GM23248 (cell line): ENCODE measurements around the gene ATG16L2. TPM values are rescaled to one million over a fixed set of nuclear protein-coding genes. Genes with fewer than 3 reads are reported as not detected.

ENCODE experiments used
- DNase-seq: peaks from one replicate; pipeline ENCODE4 v3.0.0-alpha.2; 2015
- H2AFZ ChIP-seq: fragments of 200-600 bp; sonication (generic); 2 replicates; pipeline ENCODE4 v1.6.1; 2016; ENCODE audit warnings: antibody characterized with exemption
- H3F3A ChIP-seq: fragments of 200-600 bp; sonication (generic); 2 replicates; pipeline ENCODE4 v1.6.1; 2016; ENCODE audit warnings: mild to moderate bottlenecking, antibody characterized with exemption, mixed run types; ENCODE audit not compliant: insufficient read depth
- H3K27ac ChIP-seq: fragments of 200-600 bp; sonication (generic); 2 replicates; pipeline ENCODE4 v1.5.1; 2016; ENCODE audit warnings: mild to moderate bottlenecking
- H3K27me3 ChIP-seq: fragments of 200-600 bp; sonication (generic); replicated peaks from 2 replicates; pipeline ENCODE4 v1.6.1; 2016; ENCODE audit warnings: mild to moderate bottlenecking; ENCODE audit not compliant: insufficient read depth
- H3K36me3 ChIP-seq: fragments of 200-600 bp; sonication (generic); 2 replicates; pipeline ENCODE4 v1.6.1; 2016; ENCODE audit warnings: low read depth, mild to moderate bottlenecking
- H3K4me1 ChIP-seq: fragments of 200-600 bp; sonication (generic); 2 replicates; pipeline ENCODE4 v1.6.1; 2016; ENCODE audit warnings: mild to moderate bottlenecking; ENCODE audit not compliant: insufficient read depth
- H3K4me2 ChIP-seq: fragments of 200-600 bp; sonication (generic); one replicate; pipeline ENCODE4 v1.6.1; 2016; ENCODE audit warnings: mild to moderate bottlenecking; ENCODE audit not compliant: unreplicated experiment
- H3K4me3 ChIP-seq: fragments of 200-600 bp; sonication (generic); 2 replicates; pipeline ENCODE4 v1.5.1; 2016; ENCODE audit warnings: mild to moderate bottlenecking
- H3K79me2 ChIP-seq: fragments of 200-600 bp; sonication (generic); 2 replicates; pipeline ENCODE4 v1.6.1; 2016; ENCODE audit warnings: mild to moderate bottlenecking; ENCODE audit not compliant: insufficient read depth
- H3K9ac ChIP-seq: fragments of 200-600 bp; sonication (generic); 2 replicates; pipeline ENCODE4 v1.6.1; 2016; ENCODE audit warnings: mild to moderate bottlenecking
- H3K9me2 ChIP-seq: fragments of 200-600 bp; sonication (generic); 2 replicates; pipeline ENCODE4 v1.6.1; 2016; ENCODE audit warnings: mixed run types, mild to moderate bottlenecking, moderate library complexity; ENCODE audit not compliant: insufficient read depth
- H3K9me3 ChIP-seq: fragments of 200-600 bp; sonication (generic); one replicate; pipeline ENCODE4 v1.6.1; 2017; ENCODE audit warnings: low read depth
- H4K20me1 ChIP-seq: fragments of 200-600 bp; sonication (generic); 2 replicates; pipeline ENCODE4 v1.6.0; 2016; ENCODE audit not compliant: insufficient read depth
- EZH2 ChIP-seq: fragments of 200-600 bp; sonication (generic); IDR thresholded peaks from 2 replicates; pipeline ENCODE4 v1.6.1; 2018; ENCODE audit warnings: antibody characterized with exemption, mild to moderate bottlenecking; ENCODE audit not compliant: insufficient read depth, poor library complexity, severe bottlenecking
- EZH2phosphoT487 ChIP-seq: fragments of 200-600 bp; sonication (generic); IDR thresholded peaks from 2 replicates; pipeline ENCODE4 v1.6.1; 2018; ENCODE audit warnings: antibody characterized with exemption, moderate library complexity, mild to moderate bottlenecking, low read depth; ENCODE audit not compliant: insufficient read depth
- WGBS, 2 experiments: methylation state at CpG; one replicate each; pipeline ENCODE4 v1.1.6; 2015 to 2017; ENCODE audit warnings: low lambda C conversion rate in 2 of 2, low coverage in 1 of 2; ENCODE audit errors: missing lambda C conversion rate in 2 of 2; 5-methylcytosine and 5-hydroxymethylcytosine counted together
- in situ Hi-C: fragments of 300-500 bp; cut with MboI; formaldehyde crosslinking; loops from 2 replicates; pipeline ENCODE4 v1.15.0; 2020
- polyA plus RNA-seq: library from polyadenylated mRNA; unstranded; fragments of >200 nt; fragmentation: Nextera tagmentation; extraction: Ambion mirVana; gene quantifications from 2 replicates; pipeline ENCODE4 v1.2.1, GENCODE V29; 2016
- total RNA-seq: library from RNA; depleted of rRNA; stranded (reverse); fragments of >200 nt; shearing (Covaris generic); gene quantifications from 2 replicates; pipeline ENCODE4 v1.2.3, GENCODE V29; 2014

Gene ATG16L2
- total and polyA plus RNA-seq, 2 experiments from 2014 or later, result 12.3 to 14.3 TPM

GRCh38 chr11:72767203-72768062, 46.8 kb upstream of the ATG16L2 start:
- no peaks in the 10 kb centered on the region for H3K27me3 ChIP-seq
- in situ Hi-C loops, result no loop called here
- H3K9me3 ChIP-seq, result no peaks in the 10 kb centered on the region
- H3K4me1 ChIP-seq, result peaks cover 3% of the 10 kb centered on the region; the same call in 1 of the 2 replicates
- no peak overlapping the region for H2AFZ ChIP-seq
- H3K36me3 ChIP-seq, result no peaks in the 10 kb centered on the region
- TF ChIP-seq EZH2phosphoT487, result no peak
- TF ChIP-seq EZH2, result no peak
- no peak overlapping the region for H3K27ac ChIP-seq
- H4K20me1 ChIP-seq, result no peaks in the 10 kb centered on the region
- 89 to 92% methylated on average over 4 of the region's 4 CpGs for WGBS, 2 experiments
- H3K9me2 ChIP-seq, result no peaks in the 10 kb centered on the region
- H3K4me2 ChIP-seq, result no peak overlapping the region
- H3F3A ChIP-seq, result no peaks in the 10 kb centered on the region
- no peak overlapping the region for H3K4me3 ChIP-seq
- no peak overlapping the region for H3K9ac ChIP-seq
- DNase-seq, result no peak
- no peaks in the 10 kb centered on the region for H3K79me2 ChIP-seq

GRCh38 chr11:72768581-72768980, 45.6 kb upstream of the ATG16L2 start:
- Histone ChIP-seq H3K9me2 (no peaks in the 10 kb centered on the region), H3K4me3 (no peak overlapping the region), H3K36me3 (no peaks in the 10 kb centered on the region), H3F3A (peaks cover 8% of the 10 kb centered on the region), H3K27me3 (no peaks in the 10 kb centered on the region), H3K9ac (no peak overlapping the region), H3K9me3 (no peaks in the 10 kb centered on the region), H2AFZ (no peak overlapping the region), H3K79me2 (no peaks in the 10 kb centered on the region), H3K4me1 (peaks cover 12% of the 10 kb centered on the region), H4K20me1 (no peaks in the 10 kb centered on the region), H3K27ac (no peak overlapping the region), H3K4me2 (no peak overlapping the region)
- 94 to 95% methylated on average over 3 of the region's 3 CpGs for WGBS, 2 experiments
- TF ChIP-seq EZH2phosphoT487, result no peak
- no peak for TF ChIP-seq EZH2
- DNase-seq, result no peak
- in situ Hi-C loops, result no loop called here

GRCh38 chr11:72769680-72770079, 44.5 kb upstream of the ATG16L2 start:
- Histone ChIP-seq H3K27ac (no peak overlapping the region), H3K4me3 (no peak overlapping the region), H3K4me1 (peaks cover 16% of the 10 kb centered on the region), H3F3A (peaks cover 13% of the 10 kb centered on the region), H4K20me1 (no peaks in the 10 kb centered on the region), H2AFZ (no peak overlapping the region), H3K9ac (no peak overlapping the region), H3K4me2 (no peak overlapping the region), H3K9me2 (no peaks in the 10 kb centered on the region), H3K9me3 (no peaks in the 10 kb centered on the region), H3K36me3 (no peaks in the 10 kb centered on the region), H3K79me2 (no peaks in the 10 kb centered on the region), H3K27me3 (no peaks in the 10 kb centered on the region)
- in situ Hi-C loops, result no loop called here
- TF ChIP-seq EZH2 (no peak), EZH2phosphoT487 (no peak)
- 88 to 91% methylated on average over 4 of the region's 4 CpGs for WGBS, 2 experiments
- DNase-seq, result no peak

- Histone ChIP-seq H3K27ac (no peak overlapping the region), H3K9me2 (no peaks in the 10 kb centered on the region), H3K9me3 (no peaks in the 10 kb centered on the region), H3K9ac (no peak overlapping the region), H3K4me2 (no peak overlapping the region), H3K4me1 (peaks cover 16% of the 10 kb centered on the region), H3K79me2 (no peaks in the 10 kb centered on the region), H3K4me3 (no peak overlapping the region), H3K36me3 (no peaks in the 10 kb centered on the region), H2AFZ (no peak overlapping the region), H4K20me1 (no peaks in the 10 kb centered on the region), H3K27me3 (no peaks in the 10 kb centered on the region), H3F3A (peaks cover 13% of the 10 kb centered on the region)
- in situ Hi-C loops, result no loop called here
- TF ChIP-seq EZH2phosphoT487, result no peak
- no peak for TF ChIP-seq EZH2
- 93 to 94% methylated on average over 3 of the region's 3 CpGs for WGBS, 2 experiments
- no peak for DNase-seq
Observed at GRCh38 chr11:72770799-72771198, 43.4 kb upstream of the ATG16L2 start.
